Motor neuron (in vitro differentiated cells): ENCODE data around the gene GNPTAB. TPM values are rescaled to one million over a fixed set of nuclear protein-coding genes. Genes with fewer than 3 reads are reported as not detected.

Experiments
- ATAC-seq, 8 experiments: fragments of 200-7000 bp; cut with Tn5 transposase; replicated peaks in 6 of 8; 2 replicates each; pipeline ENCODE4 v1.8.0; 2021; ENCODE audit warnings: mild to moderate bottlenecking in 8 of 8, moderate library complexity in 8 of 8
- H3K27ac ChIP-seq, 2 donors: fragments of 250-450 bp; sonication (Bioruptor Pico); 2 replicates each; pipeline ENCODE4 v1.9.0; 2021; ENCODE audit warnings: antibody characterized with exemption in 2 of 2, mild to moderate bottlenecking in 2 of 2, moderate library complexity in 1 of 2
- H3K4me1 ChIP-seq, 2 donors: fragments of 250-450 bp; sonication (Bioruptor Pico); replicated peaks in 1 of 2; 2 replicates each; pipeline ENCODE4 v1.6.1; 2021; ENCODE audit warnings: antibody characterized with exemption in 2 of 2, mild to moderate bottlenecking in 2 of 2, moderate library complexity in 1 of 2
- H3K4me3 ChIP-seq, 5 donors: fragments of 250-450 bp; sonication (Bioruptor Pico); 2 replicates each; pipeline ENCODE4 v1.9.0; 2021; ENCODE audit warnings: antibody characterized with exemption in 5 of 5, mild to moderate bottlenecking in 5 of 5, moderate library complexity in 4 of 5
- WGBS, 10 experiments: fragments of 450-650 bp; shearing (Covaris generic); methylation state at CpG; one replicate each; pipeline ENCODE4 v1.0.0; 2022; 5-methylcytosine and 5-hydroxymethylcytosine counted together
- in situ Hi-C, 9 experiments: fragments of 400-800 bp; cut with MboI; loops; one replicate each; pipeline ENCODE4 v1.15.0; 2021; ENCODE audit warnings: low sequenced_read_pairs in 9 of 9, low pct_unique_long_range_greater_than_20kb in 2 of 9; ENCODE audit not compliant: unreplicated experiment in 9 of 9
- total RNA-seq, 8 experiments: library from RNA; unstranded; fragments of 300-600 nt; gene quantifications; 2 replicates each; pipeline versions ENCODE4 v1.2.3 to v1.2.4, GENCODE V29; 2022

GNPTAB gene
- total RNA-seq, 8 experiments from 2014 or later, result 15.2 to 49.0 (median 41.5) TPM

- no peak for ATAC-seq
- no peaks in the 10 kb centered on the region for H3K4me1 ChIP-seq
- in situ Hi-C loops, result loop anchor here in 1 of 9 experiments (25.0 kb wide), 1 partner anchor 337 kb away; the partner anchor contains the start of gene ARL1
- WGBS, 10 experiments, result 68 to 100% (median 90%) methylated on average over 1 to 4 of the region's 4 CpGs; no CpG with 5 or more reads in 2 of the 10 experiments
- no peak overlapping the region for H3K27ac ChIP-seq
- no peak overlapping the region for H3K4me3 ChIP-seq
Measured at GRCh38 chr12:101749657-101750056, 81.1 kb downstream of the GNPTAB start.

- ATAC-seq, result no peak
- in situ Hi-C loops, result loop anchor here in 1 of 9 experiments (25.0 kb wide), 1 partner anchor 337 kb away; the partner anchor contains the start of gene ARL1
- 67 to 100% (median 96%) methylated on average over 1 of the region's 1 CpG; no CpG with 5 or more reads in 4 of the 10 experiments for WGBS, 10 experiments
- Histone ChIP-seq H3K27ac (no peak overlapping the region), H3K4me3 (no peak overlapping the region), H3K4me1 (no peaks in the 10 kb centered on the region)
Measured at GRCh38 chr12:101748907-101749306, 81.9 kb downstream of the GNPTAB start.

GRCh38 chr12:101747697-101748096 is 83.1 kb downstream of the GNPTAB start:
- Histone ChIP-seq H3K4me3 (no peak overlapping the region), H3K4me1 (no peaks in the 10 kb centered on the region), H3K27ac (no peak overlapping the region)
- no peak for ATAC-seq
- in situ Hi-C loops, result loop anchor here in 1 of 9 experiments (25.0 kb wide), 1 partner anchor 335 kb away; the partner anchor contains the start of gene ARL1
- WGBS, 10 experiments, result 80% methylated on average over 1 of the region's 1 CpG; no CpG with 5 or more reads in 9 of the 10 experiments

GRCh38 chr12:101746661-101747060 is 84.1 kb downstream of the GNPTAB start:
- Histone ChIP-seq H3K27ac (no peak overlapping the region), H3K4me3 (no peak overlapping the region), H3K4me1 (no peaks in the 10 kb centered on the region)
- in situ Hi-C loops, result loop anchor here in 1 of 9 experiments (25.0 kb wide), 1 partner anchor 334 kb away; the partner anchor contains the start of gene ARL1
- 0 to 100% (median 81%) methylated on average over 1 of the region's 1 CpG for WGBS, 10 experiments
- ATAC-seq, result no peak

- WGBS, 10 experiments, result 0 to 100% (median 67%) methylated on average over 1 of the region's 1 CpG; no CpG with 5 or more reads in 1 of the 10 experiments
- Histone ChIP-seq H3K4me1 (no peaks in the 10 kb centered on the region), H3K4me3 (no peak overlapping the region), H3K27ac (no peak overlapping the region)
- in situ Hi-C loops, result loop anchor here in 1 of 9 experiments (25.0 kb wide), 1 partner anchor 334 kb away; the partner anchor contains the start of gene ARL1
- peak in 3 of 8 experiments; percentile 65 to 91 (median 88) for ATAC-seq
Measured at GRCh38 chr12:101746196-101746595, 84.6 kb downstream of the GNPTAB start.

- no peak overlapping the region for H3K4me3 ChIP-seq
- H3K27ac ChIP-seq, result no peak overlapping the region
- no peaks in the 10 kb centered on the region for H3K4me1 ChIP-seq
- whole genome bisulfite sequencing, 10 experiments, result 86 to 100% (median 100%) methylated on average over 1 to 3 of the region's 3 CpGs; no CpG with 5 or more reads in 3 of the 10 experiments
- in situ Hi-C loops, result loop anchor here in 1 of 9 experiments (25.0 kb wide), 1 partner anchor 333 kb away; the partner anchor contains the start of gene ARL1
- no peak for ATAC-seq
Measured at GRCh38 chr12:101745481-101745880, 85.3 kb downstream of the GNPTAB start.

- no peak overlapping the region for H3K27ac ChIP-seq
- ATAC-seq, result no peak
- in situ Hi-C loops, result loop anchor here in 1 of 9 experiments (25.0 kb wide), 1 partner anchor 332 kb away; the partner anchor contains the start of gene ARL1
Measured at GRCh38 chr12:101743724-101744472, 86.9 kb downstream of the GNPTAB start.

GRCh38 chr12:101743242-101743641 is 87.5 kb downstream of the GNPTAB start:
- no peak overlapping the region for H3K4me3 ChIP-seq
- no peak for ATAC-seq
- WGBS, 10 experiments, result 20 to 100% (median 100%) methylated on average over 1 of the region's 1 CpG; no CpG with 5 or more reads in 2 of the 10 experiments
- H3K27ac ChIP-seq, result no peak overlapping the region
- H3K4me1 ChIP-seq, result no peaks in the 10 kb centered on the region
- in situ Hi-C loops, result loop anchor here in 1 of 9 experiments (25.0 kb wide), 1 partner anchor 331 kb away; the partner anchor contains the start of gene ARL1

More at GRCh38 chr12:101743724-101744472, 86.9 kb downstream of the GNPTAB start:
- 20 to 100% (median 88%) methylated on average over 1 to 10 of the region's 10 CpGs; no CpG with 5 or more reads in 1 of the 10 experiments for WGBS, 10 experiments
- no peaks in the 10 kb centered on the region for H3K4me1 ChIP-seq
- no peak overlapping the region for H3K4me3 ChIP-seq

GRCh38 chr12:101740980-101741379 is 89.8 kb downstream of the GNPTAB start:
- no peak overlapping the region for H3K4me3 ChIP-seq
- ATAC-seq, result no peak
- no peaks in the 10 kb centered on the region for H3K4me1 ChIP-seq
- no peak overlapping the region for H3K27ac ChIP-seq
- in situ Hi-C loops, result loop anchor here in 1 of 9 experiments (25.0 kb wide), 1 partner anchor 329 kb away; the partner anchor contains the start of gene ARL1
- 50 to 100% (median 79%) methylated on average over 1 to 5 of the region's 5 CpGs for WGBS, 10 experiments

- no peak for ATAC-seq
- Histone ChIP-seq H3K4me1 (no peaks in the 10 kb centered on the region), H3K4me3 (no peak overlapping the region), H3K27ac (no peak overlapping the region)
- WGBS, 10 experiments, result 75 to 100% (median 90%) methylated on average over 1 to 4 of the region's 5 CpGs; no CpG with 5 or more reads in 1 of the 10 experiments
- in situ Hi-C loops, result loop anchor here in 1 of 9 experiments (25.0 kb wide), 1 partner anchor 328 kb away; the partner anchor contains the start of gene ARL1
Measured at GRCh38 chr12:101740566-101740965, 90.2 kb downstream of the GNPTAB start.

GRCh38 chr12:101738920-101739665 is 91.7 kb downstream of the GNPTAB start, which contains the start of gene SYCP3:
TSS of gene SYCP3 (minus strand) at chr12:101739462. CDS start at chr12:101737935, 1,527 bp downstream.
- in situ Hi-C loops, result loop anchor here in 1 of 9 experiments (25.0 kb wide), 1 partner anchor 327 kb away; the partner anchor contains the start of gene ARL1
- Histone ChIP-seq H3K4me1 (no peaks in the 10 kb centered on the region), H3K4me3 (no peak within 1 kb of the TSS), H3K27ac (no peak within 1 kb of the TSS)
- no peak for ATAC-seq
- WGBS, 10 experiments, result 93 to 100% (median 97%) methylated on average over 5 to 21 of the region's 57 CpGs; no CpG with 5 or more reads in 4 of the 10 experiments

GRCh38 chr12:101737476-101737875 is 93.3 kb downstream of the GNPTAB start:
- Histone ChIP-seq H3K4me3 (no peak overlapping the region), H3K27ac (no peak overlapping the region), H3K4me1 (no peaks in the 10 kb centered on the region)
- 96 to 100% (median 99%) methylated on average over 1 to 6 of the region's 6 CpGs for WGBS, 10 experiments
- in situ Hi-C loops, result loop anchor here in 1 of 9 experiments (25.0 kb wide), 1 partner anchor 325 kb away; the partner anchor contains the start of gene ARL1
- ATAC-seq, result no peak
